AG10803 (cell line): ENCODE results near the gene PEX11B.

Source experiments
- DNase-seq: peaks from one replicate; pipeline ENCODE4 v3.0.0; 2010; ENCODE audit warnings: low read depth
- H3K4me3 ChIP-seq: 2 replicates; pipeline ENCODE4 v1.5.1; 2011; ENCODE audit warnings: mild to moderate bottlenecking, low read length, control low read depth
- TF ChIP-seq, protein P1 (sequence below): conservative IDR thresholded peaks from 2 replicates; pipeline ENCODE4 v1.5.1; 2011; ENCODE audit warnings: mild to moderate bottlenecking, low read length, control low read depth, inconsistent platforms

PEX11B gene

DNA sequence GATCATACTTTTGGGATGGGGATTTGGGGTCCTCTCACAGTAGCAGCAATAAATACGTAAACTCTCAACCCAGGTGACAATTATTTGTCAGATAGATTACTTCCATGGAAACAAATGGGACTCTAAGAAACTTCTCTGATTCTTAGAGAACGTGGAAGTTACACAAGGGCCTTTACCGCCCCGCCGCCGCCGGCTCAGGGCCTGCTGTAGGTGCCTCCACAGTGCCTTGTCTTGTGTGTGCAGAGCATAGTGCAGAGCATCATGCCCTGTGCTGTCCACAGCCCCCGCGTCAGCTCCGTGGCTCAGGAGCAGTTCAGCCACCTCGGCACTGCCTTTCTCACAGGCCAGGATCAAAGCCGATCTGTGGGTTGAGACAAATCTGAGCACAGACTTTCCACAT is 43.9 kb downstream of the PEX11B start:
- TF ChIP-seq, protein P1, sequence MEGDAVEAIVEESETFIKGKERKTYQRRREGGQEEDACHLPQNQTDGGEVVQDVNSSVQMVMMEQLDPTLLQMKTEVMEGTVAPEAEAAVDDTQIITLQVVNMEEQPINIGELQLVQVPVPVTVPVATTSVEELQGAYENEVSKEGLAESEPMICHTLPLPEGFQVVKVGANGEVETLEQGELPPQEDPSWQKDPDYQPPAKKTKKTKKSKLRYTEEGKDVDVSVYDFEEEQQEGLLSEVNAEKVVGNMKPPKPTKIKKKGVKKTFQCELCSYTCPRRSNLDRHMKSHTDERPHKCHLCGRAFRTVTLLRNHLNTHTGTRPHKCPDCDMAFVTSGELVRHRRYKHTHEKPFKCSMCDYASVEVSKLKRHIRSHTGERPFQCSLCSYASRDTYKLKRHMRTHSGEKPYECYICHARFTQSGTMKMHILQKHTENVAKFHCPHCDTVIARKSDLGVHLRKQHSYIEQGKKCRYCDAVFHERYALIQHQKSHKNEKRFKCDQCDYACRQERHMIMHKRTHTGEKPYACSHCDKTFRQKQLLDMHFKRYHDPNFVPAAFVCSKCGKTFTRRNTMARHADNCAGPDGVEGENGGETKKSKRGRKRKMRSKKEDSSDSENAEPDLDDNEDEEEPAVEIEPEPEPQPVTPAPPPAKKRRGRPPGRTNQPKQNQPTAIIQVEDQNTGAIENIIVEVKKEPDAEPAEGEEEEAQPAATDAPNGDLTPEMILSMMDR: no peak
- no peak for DNase-seq
- no peak overlapping the region for H3K4me3 ChIP-seq

DNA sequence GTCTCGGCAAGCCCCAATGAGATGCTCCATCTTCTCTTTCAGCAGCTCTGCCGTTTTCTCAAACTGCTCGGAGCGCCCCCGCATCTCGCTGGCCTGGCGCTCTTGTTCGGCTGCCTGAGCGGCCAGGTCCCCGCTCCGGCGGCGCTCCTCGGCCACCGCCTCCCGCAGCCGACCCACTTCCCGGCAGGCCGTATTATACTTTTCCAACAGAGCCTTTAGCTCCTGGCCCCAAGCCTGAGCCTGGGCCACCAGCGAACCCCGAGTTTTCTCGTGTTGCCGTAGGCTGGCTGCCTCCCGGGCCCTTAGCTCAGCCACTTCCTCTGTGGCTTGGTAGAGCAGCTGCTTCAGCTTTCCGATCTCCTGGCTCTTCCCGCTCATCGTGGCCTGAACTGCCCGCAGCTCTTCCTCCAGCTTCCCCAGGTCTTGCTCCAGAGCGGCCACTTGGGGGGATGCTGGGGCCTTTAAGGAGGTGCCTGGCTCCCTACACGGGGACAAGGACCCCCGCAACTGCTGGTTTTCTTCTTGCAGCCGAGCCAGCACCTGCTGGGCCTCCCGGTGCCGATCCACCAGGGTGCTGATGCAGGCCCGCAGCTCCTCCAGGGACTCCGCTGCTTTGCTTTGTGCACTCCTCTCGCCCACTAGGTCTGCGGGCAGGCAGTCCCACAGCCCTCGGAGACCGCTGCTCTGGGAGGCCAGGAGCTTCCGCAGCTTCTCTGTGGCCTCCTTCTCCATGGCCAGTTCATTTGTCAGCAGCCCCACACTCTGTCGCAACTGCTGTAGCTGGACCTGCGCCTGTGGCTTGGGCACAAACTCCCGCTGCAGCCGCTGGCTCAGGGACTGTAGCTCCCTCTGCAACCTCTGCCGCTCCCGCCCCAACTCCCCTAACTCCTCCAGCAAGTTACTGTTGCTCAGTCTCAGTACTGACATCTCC is 46.3 kb downstream of the PEX11B start:
- peak overlapping the region; percentile 61 for H3K4me3 ChIP-seq
- peak; percentile 55 for DNase-seq
- TF ChIP-seq, protein P1: no peak; the same call in 1 of the 2 replicates

DNA sequence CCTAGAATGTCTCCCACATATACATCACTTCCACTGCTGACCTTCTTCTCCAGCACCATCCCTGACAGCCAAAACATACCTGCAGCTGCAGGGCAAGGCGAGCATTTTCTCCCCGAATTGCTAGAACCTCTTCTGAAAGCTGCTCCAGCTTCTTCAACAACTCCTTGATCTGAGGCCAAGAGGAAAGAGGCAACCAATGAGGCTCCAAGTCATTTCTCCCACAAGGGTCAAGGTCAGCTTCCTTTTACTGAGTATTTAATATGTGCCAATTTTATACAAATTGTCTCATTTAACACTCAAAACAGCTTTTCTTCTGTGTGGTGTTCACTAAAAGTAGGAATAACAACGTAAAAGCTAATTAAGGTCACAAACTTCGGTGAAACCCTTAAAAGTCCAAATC is 50.3 kb downstream of the PEX11B start:
- DNase-seq: no peak
- no peak overlapping the region for H3K4me3 ChIP-seq
- TF ChIP-seq, protein P1: no peak

DNA sequence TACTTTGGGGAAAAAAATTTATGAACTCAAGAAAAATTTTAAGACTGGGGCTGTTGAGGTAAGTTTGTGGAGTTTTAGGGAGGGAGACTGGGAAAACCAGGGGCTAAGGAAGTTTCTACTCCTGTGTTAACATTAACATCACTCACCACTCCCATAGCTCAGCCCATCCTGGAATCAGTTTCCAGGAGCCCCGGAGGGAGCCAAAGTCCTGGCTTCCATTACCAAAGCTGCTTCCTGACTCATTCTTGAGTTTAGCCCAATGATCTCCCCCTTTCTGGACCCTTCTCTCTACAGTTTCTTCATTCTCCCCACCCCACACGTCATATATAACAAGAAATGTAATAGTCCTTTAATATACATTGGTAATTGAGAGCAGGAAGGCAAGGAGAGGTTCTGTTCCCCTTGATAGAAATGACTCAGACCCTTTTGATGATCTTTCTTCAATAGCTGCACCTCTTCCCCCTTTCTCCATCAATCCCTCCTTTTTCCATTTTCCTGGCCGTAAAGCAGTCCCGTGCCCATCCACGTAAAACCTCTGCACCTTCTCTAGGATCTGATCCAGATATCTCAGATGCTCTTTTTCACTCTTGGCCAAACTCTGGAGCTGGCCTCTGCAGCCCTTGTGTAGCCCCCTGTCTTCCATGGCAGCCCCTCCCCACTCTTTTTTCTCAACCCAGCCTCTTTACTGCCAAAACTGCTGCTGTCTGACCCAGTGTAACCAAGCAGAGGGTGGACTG is 55.1 kb downstream of the PEX11B start:
- no peak for DNase-seq
- H3K4me3 ChIP-seq: no peak overlapping the region
- TF ChIP-seq, protein P1: no peak
